PC-9 (cell line): ENCODE measurements around the gene FNIP2. TPM values are rescaled to one million over a fixed set of nuclear protein-coding genes. Genes with fewer than 3 reads are reported as not detected.
"Not testable (repeated sequence)": the region's sequence is repeated elsewhere in the genome, so short reads cannot be mapped to it uniquely, and the experiment has no call there.

ENCODE experiments used
- BruUV-seq: library from RNA; stranded (reverse); fragments of 400-500 nt; replicated peaks from 2 replicates; lab custom pipeline; 2021; lab: Mats Ljungman, UMichigan
- CTCF ChIA-PET: fragments of 300-600 bp; sonication (Branson Sonifier 250); formaldehyde crosslinking; loops from one replicate; lab custom pipeline; 2022; ENCODE audit warnings: antibody characterized with exemption; lab: Charles Lee
- POLR2A ChIA-PET: fragments of 300-600 bp; sonication (Branson Sonifier 250); formaldehyde crosslinking; loops from one replicate; lab custom pipeline; 2022; ENCODE audit warnings: antibody characterized with exemption; ENCODE audit not compliant: unreplicated experiment; lab: Charles Lee
- DNase-seq, 2 experiments: peaks; one replicate each; pipeline versions ENCODE4 v3.0.0 to v3.0.0-alpha.2; 2015 to 2022; ENCODE audit warnings: mixed read lengths in 1 of 2
- H2AFZ ChIP-seq: fragments of 200-600 bp; sonication (generic); 2 replicates; pipeline ENCODE4 v1.8.1; 2017; ENCODE audit warnings: antibody characterized with exemption
- H3F3A ChIP-seq: fragments of 200-600 bp; sonication (generic); 2 replicates; pipeline ENCODE4 v1.8.1; 2017; ENCODE audit warnings: antibody characterized with exemption, mild to moderate bottlenecking, low read depth; ENCODE audit not compliant: insufficient read depth
- H3K27ac ChIP-seq: fragments of 200-600 bp; sonication (generic); 2 replicates; pipeline ENCODE4 v1.6.1; 2016; ENCODE audit warnings: mixed run types
- H3K27me3 ChIP-seq: fragments of 200-600 bp; sonication (generic); 2 replicates; pipeline ENCODE4 v1.6.1; 2016; ENCODE audit warnings: low read depth, mixed run types; ENCODE audit not compliant: insufficient read depth
- H3K36me3 ChIP-seq: fragments of 200-600 bp; sonication (generic); 2 replicates; pipeline ENCODE4 v1.6.1; 2016; ENCODE audit warnings: low read depth, mixed run types
- H3K4me1 ChIP-seq: fragments of 200-600 bp; sonication (generic); replicated peaks from 2 replicates; pipeline ENCODE4 v1.6.1; 2016; ENCODE audit warnings: mixed run types; ENCODE audit not compliant: insufficient read depth
- H3K4me2 ChIP-seq: fragments of 200-600 bp; sonication (generic); 2 replicates; pipeline ENCODE4 v1.6.1; 2017; ENCODE audit warnings: mixed run types
- H3K4me3 ChIP-seq: fragments of 200-600 bp; sonication (generic); 2 replicates; pipeline ENCODE4 v1.6.1; 2016; ENCODE audit warnings: mixed run types
- H3K79me2 ChIP-seq: fragments of 200-600 bp; sonication (generic); 2 replicates; pipeline ENCODE4 v1.6.1; 2017; ENCODE audit warnings: low read depth, mixed run types
- H3K9me2 ChIP-seq: fragments of 200-600 bp; sonication (generic); 2 replicates; pipeline ENCODE4 v1.8.1; 2017; ENCODE audit warnings: mild to moderate bottlenecking; ENCODE audit not compliant: insufficient read depth
- H3K9me3 ChIP-seq: fragments of 200-600 bp; sonication (generic); 2 replicates; pipeline ENCODE4 v1.8.1; 2016; ENCODE audit warnings: low read depth; ENCODE audit not compliant: insufficient read depth
- H4K20me1 ChIP-seq: fragments of 200-600 bp; sonication (generic); 2 replicates; pipeline ENCODE4 v1.8.1; 2017; ENCODE audit not compliant: insufficient read depth
- CTCF ChIP-seq: fragments of 200-600 bp; sonication (generic); conservative IDR thresholded peaks from 2 replicates; pipeline ENCODE4 v1.6.1; 2017; ENCODE audit warnings: mixed run types, antibody characterized with exemption, mild to moderate bottlenecking, moderate library complexity
- EZH2 ChIP-seq: fragments of 200-600 bp; sonication (generic); IDR thresholded peaks from 2 replicates; pipeline ENCODE4 v1.8.0; 2017; ENCODE audit warnings: antibody characterized with exemption, low read depth
- intact Hi-C: fragments of 100-400 bp; cut with micrococcal nuclease; formaldehyde crosslinking; loops from one replicate; pipeline ENCODE4 v1.10.0; 2022; ENCODE audit not compliant: unreplicated experiment
- total RNA-seq: library from RNA; stranded (reverse); gene quantifications from 2 replicates; pipeline ENCODE4 v1.2.3, GENCODE V29; 2021

The FNIP2 gene
- total RNA-seq, 1 experiment from 2014 or later = 2.5 TPM

GRCh38 chr4:158754385-158755180, 14.2 kb upstream of the FNIP2 start:
- Histone ChIP-seq H3F3A (no peaks in the 10 kb centered on the region), H2AFZ (no peak overlapping the region), H3K9me3 (no peaks in the 10 kb centered on the region), H3K27ac (no peak overlapping the region), H3K4me3 (no peak overlapping the region), H4K20me1 (no peaks in the 10 kb centered on the region), H3K4me2 (no peak overlapping the region), H3K79me2 (no peaks in the 10 kb centered on the region), H3K4me1 (no peaks in the 10 kb centered on the region), H3K36me3 (no peaks in the 10 kb centered on the region), H3K27me3 (no peaks in the 10 kb centered on the region), H3K9me2 (no peaks in the 10 kb centered on the region)
- POLR2A ChIA-PET = no interaction called here
- intact Hi-C loops = no loop called here
- TF ChIP-seq CTCF (no peak), EZH2 (no peak)
- no TSS peak for BruUV-seq
- DNase-seq = no peak
- CTCF ChIA-PET = no interaction called here

- H3K27ac ChIP-seq, CTCF ChIA-PET, H3K4me1 ChIP-seq, H3K79me2 ChIP-seq, DNase-seq, POLR2A ChIA-PET, H2AFZ ChIP-seq, H3K27me3 ChIP-seq, H3K9me3 ChIP-seq, H3K36me3 ChIP-seq, H3K4me3 ChIP-seq, H4K20me1 ChIP-seq, BruUV-seq, H3F3A ChIP-seq, H3K9me2 ChIP-seq, H3K4me2 ChIP-seq, intact Hi-C loops: not testable (repeated sequence)
These were observed 13.0 kb upstream of the FNIP2 start for GRCh38 chr4:158755819-158756218.

GRCh38 chr4:158756588-158756987, 12.2 kb upstream of the FNIP2 start:
- Histone ChIP-seq H3K4me3 (no peak overlapping the region), H3F3A (no peaks in the 10 kb centered on the region), H2AFZ (no peak overlapping the region), H3K27ac (no peak overlapping the region), H3K79me2 (no peaks in the 10 kb centered on the region), H3K27me3 (no peaks in the 10 kb centered on the region), H4K20me1 (no peaks in the 10 kb centered on the region), H3K9me3 (no peaks in the 10 kb centered on the region), H3K9me2 (no peaks in the 10 kb centered on the region), H3K36me3 (no peaks in the 10 kb centered on the region), H3K4me1 (no peaks in the 10 kb centered on the region), H3K4me2 (no peak overlapping the region)
- POLR2A ChIA-PET = no interaction called here
- CTCF ChIA-PET = no interaction called here
- intact Hi-C loops = no loop called here
- BruUV-seq = no TSS peak
- no peak for TF ChIP-seq CTCF
- TF ChIP-seq EZH2 = no peak
- no peak for DNase-seq

GRCh38 chr4:158758142-158758541, 10.7 kb upstream of the FNIP2 start:
- H3K9me3 ChIP-seq = no peaks in the 10 kb centered on the region
- no peak for DNase-seq
- no peaks in the 10 kb centered on the region for H3K36me3 ChIP-seq
- intact Hi-C loops = no loop called here
- H3K79me2 ChIP-seq = no peaks in the 10 kb centered on the region
- no peak overlapping the region for H3K4me3 ChIP-seq
- H3K9me2 ChIP-seq = no peaks in the 10 kb centered on the region
- H3K4me2 ChIP-seq = no peak overlapping the region
- H2AFZ ChIP-seq = no peak overlapping the region
- no peak overlapping the region for H3K27ac ChIP-seq
- TF ChIP-seq EZH2 (no peak), CTCF (no peak)
- H4K20me1 ChIP-seq = no peaks in the 10 kb centered on the region
- H3K27me3 ChIP-seq = no peaks in the 10 kb centered on the region
- H3F3A ChIP-seq = no peaks in the 10 kb centered on the region
- CTCF ChIA-PET = no interaction called here
- H3K4me1 ChIP-seq = no peaks in the 10 kb centered on the region
- POLR2A ChIA-PET = no interaction called here
- no TSS peak for BruUV-seq
